Muscle of arm (tissue), 12 donors: ENCODE measurements around the gene TBKBP1. TPM values are rescaled to one million over a fixed set of nuclear protein-coding genes. Genes with fewer than 3 reads are reported as not detected.

ENCODE experiments used
- DNase-seq: peaks from one replicate; pipeline ENCODE4 v3.0.0-alpha.2; 2013
- polyA plus RNA-seq, 12 donors: library from polyadenylated mRNA; unstranded; fragments of 120-200 nt; gene quantifications; one replicate each; pipeline ENCODE4 v1.2.1, GENCODE V29; 2013; ENCODE audit not compliant: insufficient read length in 12 of 12

TBKBP1 gene
- polyA plus RNA-seq, 12 donors = 22.7 to 38.1 (median 28.5) TPM; not detected in 1

- DNase-seq = no peak
Observed at GRCh38 chr17:47712330-47713023, 18.5 kb downstream of the TBKBP1 start.

- no peak for DNase-seq
Observed at GRCh38 chr17:47713980-47714700, 20.2 kb downstream of the TBKBP1 start.

- no peak for DNase-seq
Observed at GRCh38 chr17:47714773-47715396, 20.9 kb downstream of the TBKBP1 start.

- DNase-seq = no peak
Observed at GRCh38 chr17:47715669-47716325, 21.8 kb downstream of the TBKBP1 start.

- DNase-seq = no peak
Observed at GRCh38 chr17:47716375-47716774, 22.4 kb downstream of the TBKBP1 start.

GRCh38 chr17:47717261-47717697 lies 23.3 kb downstream of the TBKBP1 start:
- no peak for DNase-seq

- no peak for DNase-seq
Observed at GRCh38 chr17:47717979-47718621, 24.1 kb downstream of the TBKBP1 start.

GRCh38 chr17:47718634-47719405 lies 24.9 kb downstream of the TBKBP1 start:
- DNase-seq = no peak

- no peak for DNase-seq
Observed at GRCh38 chr17:47719411-47720152, 25.6 kb downstream of the TBKBP1 start.

GRCh38 chr17:47720196-47720595 lies 26.2 kb downstream of the TBKBP1 start:
- no peak for DNase-seq

GRCh38 chr17:47720754-47721533 lies 27.0 kb downstream of the TBKBP1 start:
- no peak for DNase-seq

- DNase-seq = no peak
Observed at GRCh38 chr17:47721725-47722124, 27.8 kb downstream of the TBKBP1 start.

- no peak for DNase-seq
Observed at GRCh38 chr17:47724705-47725104, 30.7 kb downstream of the TBKBP1 start.

GRCh38 chr17:47725446-47726111 lies 31.6 kb downstream of the TBKBP1 start:
- DNase-seq = no peak

- DNase-seq = no peak
Observed at GRCh38 chr17:47726796-47727703, 33.1 kb downstream of the TBKBP1 start.

- no peak for DNase-seq
Observed at GRCh38 chr17:47727704-47728036, 33.7 kb downstream of the TBKBP1 start.

GRCh38 chr17:47728214-47728877 lies 34.4 kb downstream of the TBKBP1 start:
- no peak for DNase-seq
